ENCODE measurements around the gene RYR2.

RYR2 gene

GRCh38 chr1:237012788-237013383 is 29.1 kb upstream of the RYR2 start:
- ATAC-seq (replicated peaks) (no peak), DNase-seq (no peak)
- Mint-ChIP-seq H3K27ac (no peak overlapping the region), H3K4me3 (no peak overlapping the region), H3K4me1 (ENCODE audit: low read depth in 2 of 2) (no peaks in the 10 kb centered on the region), H3K36me3 (ENCODE audit: insufficient read depth) (no peaks in the 10 kb centered on the region), H3K27me3 (peaks cover 23 to 53% of the 10 kb centered on the region in 2 donors), H3K9me3 (no peaks in the 10 kb centered on the region)

GRCh38 chr1:237013608-237014007 is 28.4 kb upstream of the RYR2 start:
- no peak for ATAC-seq (replicated peaks)
- Mint-ChIP-seq H3K4me3 (no peak overlapping the region), H3K27me3 (peaks cover 30 to 46% of the 10 kb centered on the region in 2 donors), H3K4me1 (ENCODE audit: low read depth in 2 of 2) (no peaks in the 10 kb centered on the region), H3K36me3 (ENCODE audit: insufficient read depth) (no peaks in the 10 kb centered on the region), H3K9me3 (no peaks in the 10 kb centered on the region), H3K27ac (no peak overlapping the region)
- DNase-seq = no peak

DNA sequence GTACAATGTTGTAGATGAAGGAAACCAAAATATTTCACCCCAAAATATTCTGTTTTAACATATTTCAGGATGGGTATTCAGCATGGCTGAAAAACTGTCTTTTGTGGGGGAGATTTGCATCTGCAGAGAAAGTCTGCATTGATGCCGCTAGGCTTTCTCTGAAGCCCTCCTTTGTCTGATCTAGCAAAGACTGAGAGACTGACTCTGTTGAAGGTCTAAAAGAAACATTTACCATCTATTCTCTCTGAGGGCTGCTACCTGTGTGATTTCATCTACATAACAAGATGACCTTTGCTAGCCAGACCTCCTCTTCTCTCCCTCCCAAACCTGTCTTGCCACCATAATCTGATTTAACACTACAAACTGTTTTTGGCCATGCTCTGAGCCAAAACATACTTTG is 25.4 kb upstream of the RYR2 start:
- Mint-ChIP-seq H3K36me3 (ENCODE audit: insufficient read depth) (no peaks in the 10 kb centered on the region), H3K9me3 (no peaks in the 10 kb centered on the region), H3K4me1 (ENCODE audit: low read depth in 2 of 2) (no peaks in the 10 kb centered on the region), H3K4me3 (no peak overlapping the region), H3K27ac (no peak overlapping the region), H3K27me3 (peaks cover 16 to 25% of the 10 kb centered on the region in 2 donors)
- DNase-seq (no peak), ATAC-seq (replicated peaks) (no peak)

DNA sequence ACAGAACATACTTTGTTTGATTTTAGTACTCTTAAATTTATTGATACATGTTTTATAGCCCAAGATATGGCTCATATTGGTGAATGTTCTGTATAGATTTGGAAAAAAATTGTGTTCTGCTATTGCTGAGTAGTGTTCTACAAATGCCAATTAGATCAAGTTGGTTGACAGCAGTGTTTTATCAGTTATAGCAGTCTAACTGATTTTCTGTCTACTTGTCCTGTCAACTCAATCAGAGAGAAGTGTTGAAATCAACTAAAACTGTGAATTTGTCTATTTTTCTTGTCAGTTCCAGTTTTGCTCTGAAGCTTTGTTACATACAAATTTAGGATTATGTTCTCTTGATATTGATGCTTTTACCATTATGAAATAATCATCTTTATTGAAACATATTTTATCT is 23.1 kb upstream of the RYR2 start:
- DNase-seq (no peak), ATAC-seq (replicated peaks) (no peak)
- peaks cover 0 to 25% of the 10 kb centered on the region in 2 donors for H3K27me3 Mint-ChIP-seq
- H3K9me3 Mint-ChIP-seq = no peaks in the 10 kb centered on the region
- no peaks in the 10 kb centered on the region for H3K36me3 Mint-ChIP-seq (ENCODE audit: insufficient read depth)
- H3K27ac Mint-ChIP-seq = no peak overlapping the region
- H3K4me3 Mint-ChIP-seq = no peak overlapping the region
- no peaks in the 10 kb centered on the region for H3K4me1 Mint-ChIP-seq (ENCODE audit: low read depth in 2 of 2)

- H3K27ac Mint-ChIP-seq = no peak overlapping the region
- no peak overlapping the region for H3K4me3 Mint-ChIP-seq
- H3K4me1 Mint-ChIP-seq (ENCODE audit: low read depth in 2 of 2) = no peaks in the 10 kb centered on the region
- peaks cover 27 to 34% of the 10 kb centered on the region in 2 donors for H3K27me3 Mint-ChIP-seq
- H3K36me3 Mint-ChIP-seq (ENCODE audit: insufficient read depth) = no peaks in the 10 kb centered on the region
- ATAC-seq (replicated peaks) (no peak), DNase-seq (no peak)
- peaks cover 3 to 7% of the 10 kb centered on the region in 2 donors for H3K9me3 Mint-ChIP-seq
Observed at GRCh38 chr1:237025358-237026074, 16.5 kb upstream of the RYR2 start.

GRCh38 chr1:237029240-237029639 is 12.7 kb upstream of the RYR2 start:
- no peak for DNase-seq
- no peak for ATAC-seq (replicated peaks)
- Mint-ChIP-seq H3K27me3 (peaks cover 28 to 64% of the 10 kb centered on the region in 2 donors), H3K4me1 (ENCODE audit: low read depth in 2 of 2) (no peaks in the 10 kb centered on the region), H3K9me3 (peaks cover 3 to 7% of the 10 kb centered on the region in 2 donors), H3K27ac (no peak overlapping the region), H3K4me3 (no peak overlapping the region), H3K36me3 (ENCODE audit: insufficient read depth) (no peaks in the 10 kb centered on the region)

GRCh38 chr1:237029850-237030535 is 12.0 kb upstream of the RYR2 start:
- Mint-ChIP-seq H3K36me3 (ENCODE audit: insufficient read depth) (no peaks in the 10 kb centered on the region), H3K9me3 (peaks cover 3 to 7% of the 10 kb centered on the region in 2 donors), H3K4me1 (ENCODE audit: low read depth in 2 of 2) (no peaks in the 10 kb centered on the region), H3K4me3 (no peak overlapping the region), H3K27ac (no peak overlapping the region), H3K27me3 (peaks cover 28 to 68% of the 10 kb centered on the region in 2 donors)
- no peak for ATAC-seq (replicated peaks)
- no peak for DNase-seq

DNA sequence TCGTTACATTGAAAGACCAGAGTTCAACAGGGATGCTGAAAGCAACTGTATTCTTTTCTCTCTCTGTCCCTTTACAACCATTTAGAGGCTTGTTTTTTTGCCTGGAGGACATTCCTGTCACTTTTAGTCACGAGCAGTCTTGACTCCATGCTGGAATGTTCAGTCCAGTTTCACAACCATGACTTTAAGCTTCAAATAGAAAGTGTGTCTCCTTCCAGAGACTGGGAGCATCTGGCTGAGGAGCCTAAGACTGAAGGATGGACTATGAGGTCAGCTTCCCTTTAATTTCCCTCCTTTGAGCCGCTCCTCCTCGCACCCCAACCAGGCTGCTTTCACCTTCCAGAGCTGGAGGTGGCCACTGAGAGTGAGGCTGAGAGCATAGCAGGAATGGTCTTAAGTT is 10.5 kb upstream of the RYR2 start:
- no peaks in the 10 kb centered on the region for H3K36me3 Mint-ChIP-seq (ENCODE audit: insufficient read depth)
- peaks cover 28 to 68% of the 10 kb centered on the region in 2 donors for H3K27me3 Mint-ChIP-seq
- H3K9me3 Mint-ChIP-seq = no peaks in the 10 kb centered on the region
- no peaks in the 10 kb centered on the region for H3K4me1 Mint-ChIP-seq (ENCODE audit: low read depth in 2 of 2)
- DNase-seq = no peak
- H3K4me3 Mint-ChIP-seq = no peak overlapping the region
- no peak for ATAC-seq (replicated peaks)
- H3K27ac Mint-ChIP-seq = no peak overlapping the region

- ATAC-seq (replicated peaks) (no peak), DNase-seq (no peak)
- H3K4me1 Mint-ChIP-seq (ENCODE audit: low read depth in 2 of 2) = no peaks in the 10 kb centered on the region
- no peaks in the 10 kb centered on the region for H3K9me3 Mint-ChIP-seq
- H3K36me3 Mint-ChIP-seq (ENCODE audit: insufficient read depth) = no peaks in the 10 kb centered on the region
- H3K4me3 Mint-ChIP-seq = no peak overlapping the region
- peaks cover 28 to 66% of the 10 kb centered on the region in 2 donors for H3K27me3 Mint-ChIP-seq
- no peak overlapping the region for H3K27ac Mint-ChIP-seq
Observed at GRCh38 chr1:237032029-237032428, 10.0 kb upstream of the RYR2 start.

DNA sequence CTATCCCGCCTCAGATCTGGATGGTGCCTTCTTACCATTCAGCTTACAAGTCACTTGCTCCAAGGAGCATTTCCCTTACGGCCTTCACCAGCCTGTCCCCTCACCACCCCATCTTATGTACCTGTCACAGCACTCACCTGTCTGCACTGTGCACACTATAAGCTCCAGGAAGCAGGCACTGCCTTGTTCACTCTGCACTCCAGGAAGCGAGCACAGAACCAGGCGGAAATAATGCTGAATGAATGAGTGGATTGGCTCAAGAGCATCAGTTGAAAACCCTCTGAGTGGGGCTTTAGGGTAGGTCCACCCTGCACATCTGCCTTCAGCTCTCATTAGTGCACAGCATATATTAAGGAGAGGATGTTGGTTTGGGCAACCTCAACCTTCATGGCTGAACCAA is 8.9 kb upstream of the RYR2 start:
- H3K4me1 Mint-ChIP-seq (ENCODE audit: low read depth in 2 of 2) = no peaks in the 10 kb centered on the region
- peaks cover 18 to 56% of the 10 kb centered on the region in 2 donors for H3K27me3 Mint-ChIP-seq
- H3K36me3 Mint-ChIP-seq (ENCODE audit: insufficient read depth) = no peaks in the 10 kb centered on the region
- ATAC-seq (replicated peaks) = no peak
- no peaks in the 10 kb centered on the region for H3K9me3 Mint-ChIP-seq
- H3K27ac Mint-ChIP-seq = no peak overlapping the region
- H3K4me3 Mint-ChIP-seq = no peak overlapping the region
- no peak for DNase-seq

- H3K27ac Mint-ChIP-seq = no peak overlapping the region
- H3K36me3 Mint-ChIP-seq (ENCODE audit: insufficient read depth) = no peaks in the 10 kb centered on the region
- DNase-seq (no peak), ATAC-seq (replicated peaks) (no peak)
- H3K9me3 Mint-ChIP-seq = no peaks in the 10 kb centered on the region
- H3K4me1 Mint-ChIP-seq (ENCODE audit: low read depth in 2 of 2) = no peaks in the 10 kb centered on the region
- peaks cover 15 to 50% of the 10 kb centered on the region in 2 donors for H3K27me3 Mint-ChIP-seq
- no peak overlapping the region for H3K4me3 Mint-ChIP-seq
Observed at GRCh38 chr1:237033804-237034203, 8.2 kb upstream of the RYR2 start.

- DNase-seq = no peak
- no peak overlapping the region for H3K4me3 Mint-ChIP-seq
- no peaks in the 10 kb centered on the region for H3K9me3 Mint-ChIP-seq
- H3K27me3 Mint-ChIP-seq = peaks cover 7 to 37% of the 10 kb centered on the region in 2 donors
- no peak overlapping the region for H3K27ac Mint-ChIP-seq
- no peaks in the 10 kb centered on the region for H3K36me3 Mint-ChIP-seq (ENCODE audit: insufficient read depth)
- no peaks in the 10 kb centered on the region for H3K4me1 Mint-ChIP-seq (ENCODE audit: low read depth in 2 of 2)
- no peak for ATAC-seq (replicated peaks)
Observed at GRCh38 chr1:237035759-237036158, 6.2 kb upstream of the RYR2 start.

- H3K36me3 Mint-ChIP-seq (ENCODE audit: insufficient read depth) = no peaks in the 10 kb centered on the region
- ATAC-seq (replicated peaks) (no peak), DNase-seq (no peak)
- H3K4me1 Mint-ChIP-seq (ENCODE audit: low read depth in 2 of 2) = peaks cover 0 to 5% of the 10 kb centered on the region in 2 donors
- no peaks in the 10 kb centered on the region for H3K9me3 Mint-ChIP-seq
- H3K4me3 Mint-ChIP-seq = no peak overlapping the region
- peaks cover 27 to 38% of the 10 kb centered on the region in 2 donors for H3K27me3 Mint-ChIP-seq
- H3K27ac Mint-ChIP-seq = no peak overlapping the region
Observed at GRCh38 chr1:237038211-237038610, 3.8 kb upstream of the RYR2 start.

DNA sequence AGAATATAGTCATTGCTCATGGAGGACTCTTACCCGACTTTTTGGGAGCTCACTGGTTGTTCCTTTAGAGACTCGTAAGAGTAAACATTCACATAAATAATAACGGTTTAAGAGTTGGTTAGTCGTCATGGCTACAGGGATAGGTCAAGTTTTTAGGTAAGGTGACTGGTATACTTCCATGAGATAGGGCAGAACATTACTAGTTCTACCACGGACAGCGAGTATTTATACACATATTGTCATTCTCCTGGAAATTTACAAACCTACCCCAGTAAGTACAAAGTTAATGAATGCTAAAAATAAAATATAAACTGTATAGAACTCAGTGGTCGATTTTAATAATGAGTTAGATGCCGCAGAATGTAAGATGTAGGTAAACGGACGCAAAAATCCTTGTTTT is 1.2 kb upstream of the RYR2 start:
- Mint-ChIP-seq H3K4me3 (no peak overlapping the region), H3K36me3 (ENCODE audit: insufficient read depth) (no peaks in the 10 kb centered on the region), H3K27ac (no peak overlapping the region), H3K9me3 (no peaks in the 10 kb centered on the region), H3K4me1 (ENCODE audit: low read depth in 2 of 2) (peaks cover 4 to 9% of the 10 kb centered on the region in 2 donors), H3K27me3 (peaks cover 33 to 49% of the 10 kb centered on the region in 2 donors)
- DNase-seq (no peak), ATAC-seq (replicated peaks) (no peak)
